ENCODE results near the gene TSEN34.
A peak's percentile ranks its signal among the peaks of the same experiment; 100 is the strongest.
"Not testable (repeated sequence)": the region's sequence is repeated elsewhere in the genome, so short reads cannot be mapped to it uniquely, and the experiment has no call there.

Gene TSEN34

DNA sequence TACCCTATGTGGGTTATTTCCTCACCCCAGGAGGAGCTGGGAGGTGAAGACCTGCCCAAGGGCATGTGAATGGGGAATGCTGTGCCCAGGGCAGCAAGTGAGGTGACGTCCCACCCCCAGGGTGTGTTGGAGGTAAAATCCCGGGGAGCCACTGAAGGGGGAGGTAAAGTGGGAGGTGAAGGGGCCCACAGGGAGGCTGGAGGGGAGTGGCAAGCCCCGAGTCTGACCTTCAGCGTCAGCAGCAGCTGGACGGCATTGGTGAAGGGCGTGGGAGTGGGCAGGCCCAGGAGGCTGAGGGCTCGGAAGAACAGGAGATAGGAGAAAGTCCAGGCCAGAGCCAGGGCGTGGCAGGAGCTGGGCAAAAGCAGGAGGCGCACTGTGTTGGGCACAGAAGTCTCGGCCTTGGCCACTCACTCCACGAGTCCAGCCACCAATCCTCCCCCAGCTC lies 4.2 kb upstream of the TSEN34 start:
- peaks cover 12 to 15% of the 10 kb centered on the region in 2 donors for H3K36me3 ChIP-seq (ENCODE audit: control insufficient read depth in 1 of 2, insufficient read depth in 2 of 2, low read length in 2 of 2)
- H3K27ac ChIP-seq (ENCODE audit: low read depth, low read length): peak overlapping the region; percentile 92
- H3K9me3 ChIP-seq (ENCODE audit: control insufficient read depth in 1 of 2, low read length in 2 of 2): no peaks in the 10 kb centered on the region
- H3K9ac ChIP-seq (ENCODE audit: low read depth in 1 of 2, low read length in 2 of 2): peak overlapping the region; percentile 59 to 77
- H3K4me1 ChIP-seq (ENCODE audit: control insufficient read depth in 1 of 2, insufficient read depth in 2 of 2, low read length in 2 of 2): peaks cover 26 to 28% of the 10 kb centered on the region in 2 donors
- H3K27me3 ChIP-seq (ENCODE audit: control insufficient read depth in 1 of 2, insufficient read depth in 2 of 2, low read length in 2 of 2): no peaks in the 10 kb centered on the region
- H3K4me3 ChIP-seq (ENCODE audit: low read depth in 1 of 2, low read length in 2 of 2): peak overlapping the region; percentile 36 to 52

DNA sequence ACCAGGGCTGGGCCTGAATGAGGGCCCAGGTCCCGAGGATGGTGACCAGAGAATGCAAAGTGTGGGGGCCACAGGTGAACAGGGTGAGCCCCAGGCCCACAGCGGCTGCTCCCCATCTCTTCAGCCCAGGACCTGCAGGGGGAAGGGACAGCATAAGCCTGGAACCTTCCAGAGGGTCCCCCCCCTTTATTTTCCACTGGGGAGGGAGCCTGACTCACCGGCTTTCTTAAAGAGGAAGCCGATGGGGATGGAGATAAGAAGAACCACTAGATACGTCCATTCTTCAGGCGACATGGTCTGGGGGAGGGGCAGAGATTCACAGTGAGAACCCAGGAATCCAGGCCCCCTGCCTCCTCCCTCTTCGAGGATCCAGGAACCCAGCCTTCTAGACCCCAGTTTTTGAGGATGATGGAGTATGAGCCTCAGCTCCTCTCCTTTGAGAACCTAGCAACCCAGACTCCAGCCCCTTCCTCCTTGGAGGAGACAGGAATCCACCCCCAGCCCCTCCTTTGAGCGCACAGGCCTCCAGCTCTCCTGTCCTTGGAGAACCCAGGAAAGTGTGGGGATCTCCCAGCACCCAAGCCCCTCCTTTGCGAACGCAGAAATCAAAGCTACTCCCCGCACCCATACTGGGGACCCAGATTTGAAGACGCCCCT lies 2.8 kb upstream of the TSEN34 start:
- peaks cover 32% of the 10 kb centered on the region in 2 donors for H3K4me1 ChIP-seq (ENCODE audit: control insufficient read depth in 1 of 2, insufficient read depth in 2 of 2, low read length in 2 of 2)
- peak overlapping the region; percentile 99 for H3K27ac ChIP-seq (ENCODE audit: low read depth, low read length)
- H3K4me3 ChIP-seq (ENCODE audit: low read depth in 1 of 2, low read length in 2 of 2): peak overlapping the region; percentile 62 to 78
- H3K36me3 ChIP-seq (ENCODE audit: control insufficient read depth in 1 of 2, insufficient read depth in 2 of 2, low read length in 2 of 2): peaks cover 12 to 17% of the 10 kb centered on the region in 2 donors
- H3K9me3 ChIP-seq (ENCODE audit: control insufficient read depth in 1 of 2, low read length in 2 of 2): no peaks in the 10 kb centered on the region
- peak overlapping the region; percentile 77 to 85 for H3K9ac ChIP-seq (ENCODE audit: low read depth in 1 of 2, low read length in 2 of 2)
- H3K27me3 ChIP-seq (ENCODE audit: control insufficient read depth in 1 of 2, insufficient read depth in 2 of 2, low read length in 2 of 2): no peaks in the 10 kb centered on the region

DNA sequence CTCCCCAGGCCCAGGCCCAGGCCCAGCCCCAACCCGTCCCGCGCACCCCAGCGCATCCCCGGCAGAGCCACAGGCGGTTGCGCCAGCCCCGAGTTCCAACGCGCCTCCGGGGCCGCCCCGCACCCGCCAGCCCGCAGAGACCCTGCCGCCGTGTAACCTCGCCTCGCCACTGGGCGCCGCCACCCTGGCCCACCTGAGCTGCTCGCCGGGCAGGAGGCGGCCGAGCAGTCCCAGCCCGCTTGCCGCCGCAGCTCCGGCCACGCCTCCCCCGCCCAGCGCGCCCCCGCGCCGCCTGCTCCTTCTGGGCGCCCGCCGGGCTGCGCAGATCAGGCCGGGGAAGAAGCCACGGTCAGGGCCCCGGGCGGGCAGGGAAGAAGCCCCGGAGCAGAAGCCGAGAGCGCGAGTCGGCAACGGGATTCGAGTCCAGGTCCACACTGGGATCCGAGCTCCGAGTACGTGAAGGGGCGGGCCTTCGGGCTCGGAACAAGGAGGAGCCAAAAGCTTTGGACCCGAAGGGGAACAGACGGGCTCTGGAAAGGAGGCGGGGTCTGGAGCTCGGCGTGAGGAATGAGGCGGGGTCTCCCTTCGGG lies 1.9 kb upstream of the TSEN34 start, which contains the start of gene MBOAT7:
Gene MBOAT7, minus strand, starts transcription at position 436 of the 590 bp plus-strand sequence. CDS start 1,072 bp downstream, outside the sequence.
- peaks cover 32% of the 10 kb centered on the region in 2 donors for H3K4me1 ChIP-seq (ENCODE audit: control insufficient read depth in 1 of 2, insufficient read depth in 2 of 2, low read length in 2 of 2)
- H3K9me3 ChIP-seq (ENCODE audit: control insufficient read depth in 1 of 2, low read length in 2 of 2): no peaks in the 10 kb centered on the region
- H3K27me3 ChIP-seq (ENCODE audit: control insufficient read depth in 1 of 2, insufficient read depth in 2 of 2, low read length in 2 of 2): no peaks in the 10 kb centered on the region
- H3K27ac ChIP-seq (ENCODE audit: low read depth, low read length): peak within 1 kb of the TSS; percentile 99
- peaks cover 6 to 20% of the 10 kb centered on the region in 2 donors for H3K36me3 ChIP-seq (ENCODE audit: control insufficient read depth in 1 of 2, insufficient read depth in 2 of 2, low read length in 2 of 2)
- peak within 1 kb of the TSS; percentile 77 to 85 for H3K9ac ChIP-seq (ENCODE audit: low read depth in 1 of 2, low read length in 2 of 2)
- peak within 1 kb of the TSS; percentile 78 to 85 for H3K4me3 ChIP-seq (ENCODE audit: low read depth in 1 of 2, low read length in 2 of 2)

DNA sequence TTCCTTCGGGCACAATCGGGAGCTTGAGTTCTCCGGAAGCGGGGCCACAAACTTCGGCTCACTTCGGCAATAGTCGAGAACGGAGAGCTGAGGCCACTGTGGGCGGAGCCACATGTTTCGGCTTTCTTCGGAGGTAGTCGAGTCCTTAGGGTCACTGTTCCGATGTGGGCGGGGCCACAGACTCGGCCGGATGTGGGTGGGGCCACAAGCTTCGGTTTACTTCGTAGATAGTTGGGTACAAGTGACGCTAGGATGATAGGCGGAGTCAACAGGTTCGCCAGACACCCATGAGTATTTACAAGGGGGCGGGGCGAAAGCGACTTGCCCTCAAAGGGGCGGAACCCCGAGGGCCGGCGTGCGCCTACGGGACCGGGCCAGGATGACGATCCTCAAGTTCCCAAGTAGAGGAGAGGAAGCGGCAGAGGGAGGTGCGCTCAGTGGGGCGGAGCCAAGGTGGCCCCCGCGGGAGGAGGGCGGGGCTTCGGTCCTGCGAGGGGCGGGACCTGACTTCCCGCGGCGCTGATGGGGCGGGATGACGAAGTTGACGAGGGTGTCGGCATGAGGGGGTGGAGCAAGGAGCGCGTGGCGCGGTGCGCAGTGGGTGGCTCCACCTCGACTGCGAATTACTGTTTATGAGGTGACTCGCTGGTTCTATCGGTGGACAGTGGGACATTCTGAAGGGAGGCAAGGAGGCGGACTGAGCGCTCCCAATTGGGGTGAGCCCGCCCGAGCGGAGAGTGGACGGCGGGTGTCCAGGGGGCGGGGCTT lies 1.2 kb upstream of the TSEN34 start:
- Histone ChIP-seq H3K27me3 (ENCODE audit: control insufficient read depth in 1 of 2, insufficient read depth in 2 of 2, low read length in 2 of 2) (no peaks in the 10 kb centered on the region), H3K36me3 (ENCODE audit: control insufficient read depth in 1 of 2, insufficient read depth in 2 of 2, low read length in 2 of 2) (peaks cover 6 to 20% of the 10 kb centered on the region in 2 donors), H3K27ac (ENCODE audit: low read depth, low read length) (peak overlapping the region; percentile 99), H3K9me3 (ENCODE audit: control insufficient read depth in 1 of 2, low read length in 2 of 2) (no peaks in the 10 kb centered on the region), H3K9ac (ENCODE audit: low read depth in 1 of 2, low read length in 2 of 2) (peak overlapping the region; percentile 77 to 85), H3K4me1 (ENCODE audit: control insufficient read depth in 1 of 2, insufficient read depth in 2 of 2, low read length in 2 of 2) (peaks cover 32% of the 10 kb centered on the region in 2 donors), H3K4me3 (ENCODE audit: low read depth in 1 of 2, low read length in 2 of 2) (peak overlapping the region; percentile 65 to 85)

DNA sequence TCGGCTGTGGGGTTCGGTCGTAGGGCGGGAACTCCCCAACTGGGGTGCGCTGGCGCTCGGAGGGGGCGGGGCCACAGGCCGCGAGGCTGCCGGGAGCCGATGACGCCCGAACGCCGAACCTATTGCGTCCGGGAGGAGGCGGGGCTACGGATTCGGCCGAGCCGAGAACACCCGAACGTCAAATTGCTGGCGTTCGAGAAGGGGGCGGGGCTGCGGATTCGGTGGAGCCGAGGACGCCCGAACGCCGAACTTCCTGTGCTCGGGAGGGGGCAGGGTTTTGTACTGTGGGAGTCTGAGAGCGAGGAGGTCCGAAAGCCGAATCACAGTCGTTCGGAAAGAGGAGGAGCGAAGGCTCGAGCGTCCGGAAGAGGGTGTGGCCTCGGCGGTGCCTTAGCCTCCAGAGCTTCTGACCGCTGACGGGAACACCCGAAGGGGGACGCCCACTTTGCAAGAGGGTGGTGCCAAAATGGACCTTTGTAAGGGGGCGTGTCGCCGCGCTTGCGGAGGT lies 551 bp upstream of the TSEN34 start:
- Histone ChIP-seq H3K36me3 (ENCODE audit: control insufficient read depth in 1 of 2, insufficient read depth in 2 of 2, low read length in 2 of 2) (peaks cover 6 to 20% of the 10 kb centered on the region in 2 donors), H3K27ac (ENCODE audit: low read depth, low read length) (peak overlapping the region; percentile 99), H3K9me3 (ENCODE audit: control insufficient read depth in 1 of 2, low read length in 2 of 2) (no peaks in the 10 kb centered on the region), H3K27me3 (ENCODE audit: control insufficient read depth in 1 of 2, insufficient read depth in 2 of 2, low read length in 2 of 2) (no peaks in the 10 kb centered on the region), H3K4me1 (ENCODE audit: control insufficient read depth in 1 of 2, insufficient read depth in 2 of 2, low read length in 2 of 2) (peaks cover 32% of the 10 kb centered on the region in 2 donors), H3K4me3 (ENCODE audit: low read depth in 1 of 2, low read length in 2 of 2) (peak overlapping the region; percentile 75 to 85), H3K9ac (ENCODE audit: low read depth in 1 of 2, low read length in 2 of 2) (peak overlapping the region; percentile 77 to 84)

DNA sequence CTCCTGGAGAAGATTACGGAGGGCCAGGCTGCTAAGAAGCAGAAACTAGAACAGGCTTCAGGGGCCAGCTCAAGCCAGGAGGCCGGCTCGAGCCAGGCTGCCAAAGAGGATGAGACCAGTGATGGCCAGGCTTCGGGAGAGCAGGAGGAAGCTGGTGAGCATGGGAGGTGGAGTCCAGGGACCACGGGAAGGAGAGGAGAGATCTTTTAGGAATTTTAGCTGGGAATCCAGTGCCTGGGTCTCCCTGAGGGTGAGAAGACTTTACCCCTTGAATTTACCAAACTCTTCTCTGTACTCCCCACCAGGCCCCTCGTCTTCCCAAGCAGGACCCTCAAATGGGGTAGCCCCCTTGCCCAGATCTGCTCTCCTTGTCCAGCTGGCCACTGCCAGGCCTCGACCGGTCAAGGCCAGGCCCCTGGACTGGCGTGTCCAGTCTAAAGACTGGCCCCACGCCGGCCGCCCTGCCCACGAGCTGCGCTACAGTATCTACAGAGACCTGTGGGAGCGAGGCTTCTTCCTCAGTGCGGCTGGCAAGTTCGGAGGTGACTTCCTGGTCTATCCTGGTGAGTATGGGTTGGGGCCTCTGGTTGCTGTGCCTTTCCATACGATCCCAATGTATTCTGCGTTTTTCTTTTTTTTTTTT lies 824 bp downstream of the TSEN34 start:
- peak overlapping the region; percentile 75 to 83 for H3K4me3 ChIP-seq (ENCODE audit: low read depth in 1 of 2, low read length in 2 of 2)
- H3K27me3 ChIP-seq (ENCODE audit: control insufficient read depth in 1 of 2, insufficient read depth in 2 of 2, low read length in 2 of 2): no peaks in the 10 kb centered on the region
- H3K4me1 ChIP-seq (ENCODE audit: control insufficient read depth in 1 of 2, insufficient read depth in 2 of 2, low read length in 2 of 2): peaks cover 24 to 25% of the 10 kb centered on the region in 2 donors
- H3K36me3 ChIP-seq (ENCODE audit: control insufficient read depth in 1 of 2, insufficient read depth in 2 of 2, low read length in 2 of 2): peaks cover 6 to 12% of the 10 kb centered on the region in 2 donors
- peak overlapping the region; percentile 99 for H3K27ac ChIP-seq (ENCODE audit: low read depth, low read length)
- no peaks in the 10 kb centered on the region for H3K9me3 ChIP-seq (ENCODE audit: control insufficient read depth in 1 of 2, low read length in 2 of 2)
- H3K9ac ChIP-seq (ENCODE audit: low read depth in 1 of 2, low read length in 2 of 2): peak overlapping the region; percentile 77 to 84

DNA sequence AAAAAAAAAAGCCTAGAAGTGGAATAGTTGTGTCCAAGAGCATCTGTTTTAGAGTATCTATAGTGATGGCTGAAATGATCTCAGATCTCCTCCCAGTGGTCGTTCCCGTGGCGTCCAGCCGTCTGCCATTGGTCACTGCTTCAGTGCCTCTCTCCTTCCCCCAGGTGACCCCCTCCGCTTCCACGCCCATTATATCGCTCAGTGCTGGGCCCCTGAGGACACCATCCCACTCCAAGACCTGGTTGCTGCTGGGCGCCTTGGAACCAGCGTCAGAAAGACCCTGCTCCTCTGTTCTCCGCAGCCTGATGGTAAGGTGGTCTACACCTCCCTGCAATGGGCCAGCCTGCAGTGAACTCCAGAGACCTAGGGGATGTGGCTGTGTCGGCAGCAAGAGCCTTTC lies 1.9 kb downstream of the TSEN34 start:
- H3K27me3 ChIP-seq (ENCODE audit: control insufficient read depth in 1 of 2, insufficient read depth in 2 of 2, low read length in 2 of 2): no peaks in the 10 kb centered on the region
- H3K36me3 ChIP-seq (ENCODE audit: control insufficient read depth in 1 of 2, insufficient read depth in 2 of 2, low read length in 2 of 2): peaks cover 6 to 12% of the 10 kb centered on the region in 2 donors
- H3K9me3 ChIP-seq (ENCODE audit: control insufficient read depth in 1 of 2, low read length in 2 of 2): no peaks in the 10 kb centered on the region
- peaks cover 15 to 18% of the 10 kb centered on the region in 2 donors for H3K4me1 ChIP-seq (ENCODE audit: control insufficient read depth in 1 of 2, insufficient read depth in 2 of 2, low read length in 2 of 2)
- no peak overlapping the region for H3K4me3 ChIP-seq (ENCODE audit: low read depth in 1 of 2, low read length in 2 of 2)
- H3K27ac ChIP-seq (ENCODE audit: low read depth, low read length): no peak overlapping the region
- no peak overlapping the region for H3K9ac ChIP-seq (ENCODE audit: low read depth in 1 of 2, low read length in 2 of 2)

DNA sequence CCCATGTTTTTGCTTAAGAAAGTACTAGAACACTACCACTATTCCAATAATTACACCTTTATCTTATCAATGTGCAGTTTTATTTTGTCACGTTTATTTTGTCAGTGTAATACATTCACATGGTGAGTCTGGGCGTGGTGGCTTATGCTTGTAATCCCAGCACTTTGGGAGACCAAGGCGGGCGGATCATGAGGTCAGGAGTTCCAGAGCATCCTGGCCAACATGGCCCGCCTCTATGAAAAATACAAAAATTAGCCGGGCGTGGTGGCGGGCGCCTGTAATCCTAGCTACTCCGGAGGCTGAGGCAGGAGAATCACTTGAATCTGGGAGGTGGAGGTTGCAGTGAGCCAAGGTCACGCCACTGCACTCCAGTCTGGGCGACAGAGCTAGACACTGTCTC lies 3.4 kb downstream of the TSEN34 start:
- H3K9ac ChIP-seq (ENCODE audit: low read depth in 1 of 2, low read length in 2 of 2); H3K4me3 ChIP-seq (ENCODE audit: low read depth in 1 of 2, low read length in 2 of 2); H3K9me3 ChIP-seq (ENCODE audit: control insufficient read depth in 1 of 2, low read length in 2 of 2); H3K27me3 ChIP-seq (ENCODE audit: control insufficient read depth in 1 of 2, insufficient read depth in 2 of 2, low read length in 2 of 2); H3K27ac ChIP-seq (ENCODE audit: low read depth, low read length): not testable (repeated sequence)
- peaks cover 9 to 10% of the 10 kb centered on the region in 2 donors for H3K4me1 ChIP-seq (ENCODE audit: control insufficient read depth in 1 of 2, insufficient read depth in 2 of 2, low read length in 2 of 2)
- peaks cover 6 to 12% of the 10 kb centered on the region in 2 donors for H3K36me3 ChIP-seq (ENCODE audit: control insufficient read depth in 1 of 2, insufficient read depth in 2 of 2, low read length in 2 of 2)

DNA sequence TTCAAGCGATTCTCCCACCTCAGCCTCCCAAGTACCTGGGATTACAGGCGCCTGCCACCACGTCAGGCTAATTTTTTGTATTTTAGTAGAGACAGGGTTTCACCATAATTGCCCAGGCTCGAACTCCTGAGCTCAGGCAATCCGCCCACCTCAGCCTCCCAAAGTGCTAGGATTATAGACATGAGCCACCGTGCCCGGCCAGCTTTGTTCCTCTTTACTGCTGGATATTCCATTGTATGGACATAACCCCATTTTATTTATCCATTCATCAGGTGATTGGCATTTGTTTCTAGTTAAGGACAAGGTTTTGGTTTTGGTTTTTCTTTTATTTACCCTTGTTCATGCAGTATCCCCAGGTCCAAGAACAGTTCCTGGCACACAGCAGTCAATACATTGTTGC lies 5.4 kb downstream of the TSEN34 start:
- Histone ChIP-seq H3K27me3 (ENCODE audit: control insufficient read depth in 1 of 2, insufficient read depth in 2 of 2, low read length in 2 of 2) (no peaks in the 10 kb centered on the region), H3K36me3 (ENCODE audit: control insufficient read depth in 1 of 2, insufficient read depth in 2 of 2, low read length in 2 of 2) (peaks cover 8 to 14% of the 10 kb centered on the region in 2 donors), H3K9me3 (ENCODE audit: control insufficient read depth in 1 of 2, low read length in 2 of 2) (no peaks in the 10 kb centered on the region), H3K27ac (ENCODE audit: low read depth, low read length) (no peak overlapping the region), H3K9ac (ENCODE audit: low read depth in 1 of 2, low read length in 2 of 2) (no peak overlapping the region), H3K4me3 (ENCODE audit: low read depth in 1 of 2, low read length in 2 of 2) (no peak overlapping the region), H3K4me1 (ENCODE audit: control insufficient read depth in 1 of 2, insufficient read depth in 2 of 2, low read length in 2 of 2) (peaks cover 13 to 15% of the 10 kb centered on the region in 2 donors)
